NT2/D1 (cell line): ENCODE data around the gene AGPAT2.

Experiments
- SUZ12 ChIP-seq: IDR thresholded peaks from 2 replicates; pipeline ENCODE4 v1.6.1; 2011; ENCODE audit not compliant: insufficient read length, insufficient read depth; ENCODE audit errors: extremely low read depth
- YY1 ChIP-seq: IDR thresholded peaks from 2 replicates; pipeline ENCODE4 v1.6.1; 2011; ENCODE audit not compliant: insufficient read length, insufficient read depth
- ZNF274 ChIP-seq: IDR thresholded peaks from 2 replicates; pipeline ENCODE4 v1.6.1; 2011; ENCODE audit warnings: mild to moderate bottlenecking, low read depth, low read length

DNA sequence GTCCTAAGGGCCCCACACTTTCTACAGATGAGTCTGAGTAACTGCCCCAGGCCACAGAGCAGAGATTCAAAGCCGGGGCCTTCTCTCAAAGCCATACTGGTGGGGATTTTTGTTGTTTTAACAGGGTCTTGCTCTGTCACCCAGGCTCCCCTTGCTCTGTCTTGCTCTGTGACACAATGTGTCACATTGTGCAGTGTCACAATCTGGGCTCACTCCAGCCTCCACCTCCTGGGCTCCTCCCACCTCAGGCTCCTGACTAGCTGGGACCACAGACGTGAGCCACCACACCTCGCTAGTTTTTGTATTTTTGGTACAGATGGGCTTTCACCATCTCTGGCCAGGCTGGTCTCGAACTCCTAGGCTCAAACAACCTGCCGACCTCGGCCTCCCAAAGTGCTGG lies 8.6 kb downstream of the AGPAT2 start:
- TF ChIP-seq SUZ12 (no peak), ZNF274 (no peak), YY1 (no peak)
